Omental fat pad (tissue), 4 donors: Measurements from ENCODE around the gene C5orf15. TPM values are rescaled to one million over a fixed set of nuclear protein-coding genes. Genes with fewer than 3 reads are reported as not detected.

Source experiments
- ATAC-seq: fragments of 150-250 bp; one replicate; pipeline ENCODE4 v1.9.1; 2016; ENCODE audit warnings: mild to moderate bottlenecking, moderate library complexity; ENCODE audit not compliant: low FRiP score
- DNase-seq: peaks from one replicate; pipeline ENCODE4 v3.0.0-alpha.2; 2019; ENCODE audit warnings: low spot score
- CTCF ChIP-seq, 3 donors: fragments of 450-650 bp; IDR thresholded peaks; one replicate each; pipeline ENCODE4 v1.5.1; 2016 to 2017; ENCODE audit warnings: antibody characterized with exemption in 3 of 3, mild to moderate bottlenecking in 3 of 3, moderate library complexity in 2 of 3
- total RNA-seq, 4 donors: library from RNA; depleted of rRNA; stranded (reverse); fragments of >200 nt; gene quantifications; one replicate each; pipeline ENCODE4 v1.1.0, GENCODE V29; 2016

The C5orf15 gene
- total RNA-seq, 4 donors from 2014 or later: 31.3 to 53.1 (median 41.2) TPM

- ATAC-seq (no peak), DNase-seq (no peak)
- TF ChIP-seq CTCF (IDR thresholded peaks at IDR 0.05): no peak
Measured at GRCh38 chr5:133993185-133993936, 24.9 kb upstream of the C5orf15 start.

GRCh38 chr5:133992429-133993155 is 24.2 kb upstream of the C5orf15 start:
- ATAC-seq (no peak), DNase-seq (no peak)
- no peak for TF ChIP-seq CTCF (IDR thresholded peaks at IDR 0.05)

DNA sequence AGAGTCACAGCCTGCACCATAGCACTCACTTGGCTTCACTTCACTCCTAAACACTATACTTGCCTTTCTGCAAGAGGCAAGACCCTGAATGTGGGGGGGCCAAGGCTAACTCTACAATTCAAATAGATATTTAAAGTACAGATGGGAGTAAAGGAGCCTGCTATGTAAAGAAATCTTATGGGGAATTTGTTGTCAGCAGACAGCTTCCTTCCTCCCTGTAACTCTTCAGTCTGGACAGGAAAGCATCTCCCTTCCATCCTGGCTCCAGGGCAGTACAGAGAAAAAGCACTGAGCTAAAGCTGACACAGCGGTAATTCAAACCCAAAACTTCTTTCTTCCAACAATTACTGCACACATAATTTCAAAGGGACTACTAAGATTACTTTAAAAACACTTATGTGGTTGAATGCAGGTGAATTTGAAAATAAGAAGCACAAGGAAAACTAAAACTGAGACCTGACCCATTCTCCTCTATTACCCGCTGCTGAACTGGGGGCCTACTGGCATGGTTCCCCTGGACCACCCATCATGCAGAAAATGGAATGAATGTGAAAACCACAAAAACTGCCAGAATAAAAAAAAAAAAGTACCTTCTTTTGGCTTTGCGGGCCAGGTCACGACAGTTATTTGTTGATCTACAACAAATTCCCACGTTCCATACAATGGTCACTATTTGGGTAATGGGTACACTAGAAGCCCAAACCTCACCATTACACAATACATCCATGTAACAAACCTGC is 22.9 kb upstream of the C5orf15 start:
- no peak for TF ChIP-seq CTCF (IDR thresholded peaks at IDR 0.05)
- no peak for ATAC-seq
- DNase-seq: no peak

DNA sequence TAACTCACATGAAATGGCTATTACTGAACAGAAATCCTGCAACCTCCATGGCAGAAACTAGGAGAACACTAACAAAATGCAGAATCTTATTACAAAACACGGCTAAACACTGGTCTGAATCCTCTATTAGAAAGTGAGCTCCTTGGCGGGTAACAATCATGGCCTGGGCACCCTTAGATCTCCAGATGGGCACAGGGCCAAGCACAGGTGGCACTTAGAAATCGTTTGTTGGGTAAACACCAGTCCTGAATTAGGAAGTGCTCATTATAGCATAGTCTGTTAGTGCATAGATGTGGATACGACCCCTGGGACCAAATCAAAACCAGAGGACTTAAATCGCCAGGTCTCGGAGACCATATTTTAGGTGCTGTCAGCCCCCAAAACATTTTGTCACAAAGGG is 22.0 kb upstream of the C5orf15 start:
- no peak for DNase-seq
- no peak for TF ChIP-seq CTCF (IDR thresholded peaks at IDR 0.05)
- no peak for ATAC-seq

DNA sequence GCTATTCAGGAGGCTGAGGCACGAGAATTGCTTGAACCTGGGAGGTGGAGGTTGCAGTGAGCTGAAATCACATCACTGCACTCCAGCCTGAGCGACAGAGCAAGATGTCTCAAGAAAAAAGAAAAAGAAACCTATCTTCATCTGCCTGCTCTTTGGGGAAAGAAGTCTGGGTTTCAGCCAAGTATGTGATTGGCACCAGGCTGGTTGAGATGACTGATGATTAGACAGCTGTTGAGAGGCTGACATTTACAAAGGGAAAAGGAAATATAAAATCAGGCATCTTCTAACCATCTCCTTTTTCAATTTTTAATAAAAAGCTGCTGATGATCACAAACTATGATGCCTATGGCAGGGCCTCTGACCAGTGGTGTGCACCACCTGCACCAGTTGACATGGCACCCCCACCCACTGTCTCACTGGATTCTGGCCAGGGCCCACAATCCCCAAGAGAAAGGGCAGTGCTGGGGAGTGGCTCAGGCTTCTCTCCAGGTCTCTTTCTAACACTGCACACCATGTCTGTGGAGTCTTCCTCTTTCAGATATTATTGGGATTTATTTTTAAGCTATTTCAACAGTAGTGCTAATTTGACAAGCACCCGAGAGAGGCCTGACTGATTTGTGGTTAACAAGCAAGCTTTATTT is 17.2 kb upstream of the C5orf15 start:
- ATAC-seq: no peak
- no peak for TF ChIP-seq CTCF (IDR thresholded peaks at IDR 0.05)

DNA sequence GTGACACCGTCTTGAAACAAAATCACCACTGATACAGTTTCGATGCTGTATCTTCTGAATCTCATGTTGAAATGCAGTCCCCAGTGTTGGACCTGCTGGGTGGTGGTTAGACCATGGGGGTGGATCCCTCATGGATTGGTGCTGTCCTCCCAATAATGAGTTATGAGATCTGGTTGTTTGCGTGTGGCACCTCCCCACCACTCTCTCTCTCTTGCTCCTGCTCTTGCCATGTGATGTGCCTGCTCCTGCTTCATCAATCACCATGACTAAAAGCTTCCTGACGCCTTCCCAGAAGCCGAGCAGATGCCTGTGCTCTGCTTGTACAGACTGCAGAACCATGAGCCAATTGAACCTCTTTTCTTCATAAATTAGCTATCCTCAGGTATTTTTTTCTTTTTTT is 15.2 kb upstream of the C5orf15 start:
- no peak for TF ChIP-seq CTCF (IDR thresholded peaks at IDR 0.05)
- ATAC-seq: no peak
- DNase-seq: no peak

More for the DNA sequence above, 17.2 kb upstream of the C5orf15 start:
- DNase-seq: no peak
